Transverse colon (tissue), 4 donors: ENCODE results near the gene SCT. TPM values are rescaled to one million over a fixed set of nuclear protein-coding genes. Genes with fewer than 3 reads are reported as not detected.

Experiments used
- DNase-seq: peaks from one replicate; pipeline ENCODE4 v3.0.0-alpha.2; 2019
- H3K27ac ChIP-seq, 4 donors: fragments of 200-600 bp; sonication (generic); 2 replicates each; pipeline ENCODE4 v1.5.1; 2016 to 2018; ENCODE audit warnings: inconsistent platforms in 4 of 4
- H3K27me3 ChIP-seq: fragments of 200-600 bp; sonication (generic); 2 replicates; pipeline ENCODE4 v1.5.1; 2017; ENCODE audit warnings: inconsistent platforms
- H3K36me3 ChIP-seq, 4 donors: fragments of 200-600 bp; sonication (generic); 2 replicates each; pipeline ENCODE4 v1.5.1; 2017 to 2019; ENCODE audit warnings: inconsistent platforms in 4 of 4
- H3K4me1 ChIP-seq, 4 donors: fragments of 200-600 bp; sonication (generic); 2 replicates each; pipeline ENCODE4 v1.5.1; 2017 to 2020; ENCODE audit warnings: inconsistent platforms in 4 of 4
- H3K4me3 ChIP-seq, 4 donors: fragments of 200-600 bp; sonication (generic); 1 replicate in 1 of 4; 2 replicates in 3 of 4; pipeline versions ENCODE4 v1.5.1 to v1.6.1; 2017 to 2019; ENCODE audit warnings: inconsistent platforms in 4 of 4
- H3K9me3 ChIP-seq, 2 donors: fragments of 200-600 bp; sonication (generic); 2 replicates each; pipeline ENCODE4 v1.5.1; 2017 to 2019; ENCODE audit warnings: inconsistent platforms in 2 of 2
- CTCF ChIP-seq, 5 experiments: fragments of 200-600 bp in 3 of 5; fragments of 450-650 bp in 2 of 5; sonication (generic) in 3 of 5; IDR thresholded peaks; 1 replicate in 2 of 5; 2 replicates in 3 of 5; pipeline ENCODE4 v1.5.1; 2016 to 2017; ENCODE audit warnings: antibody characterized with exemption in 5 of 5, inconsistent platforms in 3 of 5, mild to moderate bottlenecking in 2 of 5, moderate library complexity in 1 of 5
- EP300 ChIP-seq: sonication (generic); formaldehyde crosslinking; IDR thresholded peaks from one replicate; pipeline ENCODE4 v1.6.1; 2017; ENCODE audit warnings: antibody characterized with exemption, low read depth
- POLR2A ChIP-seq: fragments of 450-650 bp; IDR thresholded peaks from one replicate; pipeline ENCODE4 v1.6.1; 2016; ENCODE audit warnings: antibody characterized with exemption, mild to moderate bottlenecking, moderate library complexity
- POLR2AphosphoS5 ChIP-seq, 3 donors: sonication (generic); formaldehyde crosslinking; IDR thresholded peaks; one replicate each; pipeline ENCODE4 v1.6.1; 2016; ENCODE audit warnings: antibody characterized with exemption in 3 of 3
- WGBS, 2 donors: methylation state at CpG; one replicate each; pipeline ENCODE4 v1.1.5; 2018; ENCODE audit warnings: low coverage in 1 of 2; 5-methylcytosine and 5-hydroxymethylcytosine counted together
- in situ Hi-C, 4 donors: fragments of 200-750 bp; cut with MboI; loops; one replicate each; pipeline versions ENCODE4 v1.15.0 to v1.15.1; 2017; ENCODE audit warnings: low sequenced_read_pairs in 3 of 4, low pct_ligation_motif_present in 1 of 4, low pct_unique_long_range_greater_than_20kb in 1 of 4
- intact Hi-C: fragments of 100-400 bp; cut with DNase I; formaldehyde crosslinking; loops from one replicate; pipeline ENCODE4 v1.15.1; 2023; ENCODE audit warnings: low total_unique reads
- total RNA-seq, 4 donors: library from RNA; depleted of rRNA; stranded (reverse); fragments of >200 nt; gene quantifications; one replicate each; pipeline ENCODE4 v1.1.0, GENCODE V29; 2016

The SCT gene
- total RNA-seq, 4 donors from 2014 or later = not detected

- no peak overlapping the region for H3K4me3 ChIP-seq
- H3K4me1 ChIP-seq = peaks cover 0 to 16% (median 8%) of the 10 kb centered on the region in 4 donors
- no peak for DNase-seq
- TF ChIP-seq POLR2A = no peak
- no peaks in the 10 kb centered on the region for H3K9me3 ChIP-seq
- WGBS, 2 donors = 90 to 93% methylated on average over 2 to 15 of the region's 16 CpGs
- no peak overlapping the region for H3K27ac ChIP-seq
- intact Hi-C loops (no loop called here), in situ Hi-C loops (loop anchor here in 1 of 4 donors (10.0 kb wide), 1 partner anchor 65 kb away; no protein-coding TSS in a partner anchor)
- H3K27me3 ChIP-seq = no peaks in the 10 kb centered on the region
- H3K36me3 ChIP-seq = no peaks in the 10 kb centered on the region
Observed at GRCh38 chr11:659532-660085, 32.6 kb upstream of the SCT start.

GRCh38 chr11:657691-658126 is 30.7 kb upstream of the SCT start:
- TF ChIP-seq POLR2A (no peak), CTCF (IDR thresholded peaks at IDR 0.05) (peak in 1 of 5 experiments; percentile 8)
- Histone ChIP-seq H3K4me3 (no peak overlapping the region), H3K9me3 (no peaks in the 10 kb centered on the region), H3K27me3 (no peaks in the 10 kb centered on the region), H3K27ac (no peak overlapping the region), H3K4me1 (peaks cover 0 to 17% (median 8%) of the 10 kb centered on the region in 4 donors), H3K36me3 (no peaks in the 10 kb centered on the region)
- no peak for DNase-seq
- intact Hi-C loops (no loop called here), in situ Hi-C loops (no loop called here)
- 81 to 88% methylated on average over 8 to 14 of the region's 14 CpGs for whole genome bisulfite sequencing, 2 donors

GRCh38 chr11:656866-657265 is 29.9 kb upstream of the SCT start:
- no peaks in the 10 kb centered on the region for H3K9me3 ChIP-seq
- intact Hi-C loops (no loop called here), in situ Hi-C loops (no loop called here)
- TF ChIP-seq EP300 (no peak), CTCF (IDR thresholded peaks at IDR 0.05) (no peak), POLR2A (no peak), POLR2AphosphoS5 (IDR thresholded peaks at IDR 0.05) (no peak)
- H3K4me3 ChIP-seq = no peak overlapping the region
- no peak overlapping the region for H3K27ac ChIP-seq
- 86 to 88% methylated on average over 2 to 7 of the region's 7 CpGs for WGBS, 2 donors
- no peaks in the 10 kb centered on the region for H3K36me3 ChIP-seq
- H3K27me3 ChIP-seq = no peaks in the 10 kb centered on the region
- no peak for DNase-seq
- H3K4me1 ChIP-seq = peaks cover 0 to 17% (median 7%) of the 10 kb centered on the region in 4 donors

- in situ Hi-C loops = no loop called here
- H3K4me3 ChIP-seq = no peak overlapping the region
- H3K4me1 ChIP-seq = peaks cover 0 to 17% (median 7%) of the 10 kb centered on the region in 4 donors
- no peaks in the 10 kb centered on the region for H3K36me3 ChIP-seq
- no peak overlapping the region for H3K27ac ChIP-seq
- no peaks in the 10 kb centered on the region for H3K9me3 ChIP-seq
- 93 to 95% methylated on average over 4 to 11 of the region's 14 CpGs for WGBS, 2 donors
- intact Hi-C loops = no loop called here
- H3K27me3 ChIP-seq = no peaks in the 10 kb centered on the region
- DNase-seq = no peak
- TF ChIP-seq POLR2AphosphoS5 (IDR thresholded peaks at IDR 0.05) (no peak), CTCF (IDR thresholded peaks at IDR 0.05) (no peak), EP300 (no peak), POLR2A (no peak)
Observed at GRCh38 chr11:656426-656825, 29.4 kb upstream of the SCT start.
